PFSK-1 (cell line): ENCODE measurements around the gene SUMO3.

Experiments
- FOXP2 ChIP-seq: optimal IDR thresholded peaks from 2 replicates; pipeline ENCODE3; 2011; ENCODE audit warnings: borderline replicate concordance, control low read depth, inconsistent platforms; ENCODE audit not compliant: insufficient read depth; ENCODE audit errors: extremely low read length, extremely low read depth
- POLR2AphosphoS5 ChIP-seq: IDR thresholded peaks from 2 replicates; pipeline ENCODE4 v1.6.1; 2012; ENCODE audit warnings: low read depth, mild to moderate bottlenecking, control low read depth, low read length, moderate library complexity
- REST ChIP-seq, 2 experiments: IDR thresholded peaks; 2 replicates each; pipeline versions ENCODE4 v1.6.1 to v1.8.0; 2011 to 2012; ENCODE audit warnings: low read depth in 2 of 2, low read length in 2 of 2, control low read depth in 1 of 2, inconsistent platforms in 1 of 2, mild to moderate bottlenecking in 1 of 2, moderate library complexity in 1 of 2; ENCODE audit not compliant: insufficient read depth in 1 of 2
- SIN3A ChIP-seq: IDR thresholded peaks from 2 replicates; pipeline ENCODE4 v1.6.1; 2012; ENCODE audit warnings: mild to moderate bottlenecking, low read length, moderate library complexity, borderline replicate concordance; ENCODE audit not compliant: insufficient read depth
- TAF1 ChIP-seq: IDR thresholded peaks from 2 replicates; pipeline ENCODE4 v1.6.1; 2012; ENCODE audit warnings: low read length, control low read depth, borderline replicate concordance; ENCODE audit not compliant: insufficient read depth

Gene SUMO3

GRCh38 chr21:44774972-44775371, 42.9 kb downstream of the SUMO3 start:
- TF ChIP-seq TAF1 (no peak), REST (IDR thresholded peaks at IDR 0.05; ENCODE audit: insufficient read depth in 1 of 2, low read depth in 2 of 2, low read length in 2 of 2) (no peak), POLR2AphosphoS5 (no peak), FOXP2 (no peak), SIN3A (no peak)

GRCh38 chr21:44773291-44773932, 44.5 kb downstream of the SUMO3 start:
- TF ChIP-seq POLR2AphosphoS5 (no peak), FOXP2 (no peak), REST (IDR thresholded peaks at IDR 0.05; ENCODE audit: insufficient read depth in 1 of 2, low read depth in 2 of 2, low read length in 2 of 2) (no peak), SIN3A (no peak), TAF1 (no peak)

GRCh38 chr21:44771896-44772525, 45.9 kb downstream of the SUMO3 start:
- TF ChIP-seq TAF1: no peak
- no peak for TF ChIP-seq FOXP2
- no peak for TF ChIP-seq POLR2AphosphoS5
- no peak for TF ChIP-seq SIN3A
- TF ChIP-seq REST (IDR thresholded peaks at IDR 0.05; ENCODE audit: insufficient read depth in 1 of 2, low read depth in 2 of 2, low read length in 2 of 2): no peak

GRCh38 chr21:44767834-44768831, 49.7 kb downstream of the SUMO3 start:
- TF ChIP-seq SIN3A: no peak
- no peak for TF ChIP-seq POLR2AphosphoS5

- no peak for TF ChIP-seq SIN3A
- no peak for TF ChIP-seq TAF1
- TF ChIP-seq REST (IDR thresholded peaks at IDR 0.05; ENCODE audit: insufficient read depth in 1 of 2, low read depth in 2 of 2, low read length in 2 of 2): no peak
- no peak for TF ChIP-seq POLR2AphosphoS5
- TF ChIP-seq FOXP2: no peak
These were observed 51.0 kb downstream of the SUMO3 start for GRCh38 chr21:44766818-44767354.
